Liver (tissue), 2 donors: ENCODE measurements around the gene FRMD5.

Source experiments
- EGR1 ChIP-seq, 2 donors: IDR thresholded peaks; 2 replicates each; pipeline ENCODE4 v1.6.1; 2016 to 2018; ENCODE audit warnings: antibody characterized with exemption in 2 of 2, low read depth in 2 of 2
- FOXA1 ChIP-seq: IDR thresholded peaks from 2 replicates; pipeline ENCODE4 v1.6.1; 2016; ENCODE audit warnings: antibody characterized with exemption
- MAX ChIP-seq: IDR thresholded peaks from 2 replicates; pipeline ENCODE4 v1.6.1; 2016; ENCODE audit warnings: antibody characterized with exemption
- donor health status: healthy.

- no peak for TF ChIP-seq EGR1 (IDR thresholded peaks at IDR 0.05; ENCODE audit: low read depth in 2 of 2)
- TF ChIP-seq FOXA1 = no peak
- TF ChIP-seq MAX = no peak
These were observed 31.7 kb downstream of the FRMD5 start for GRCh38 chr15:44163370-44163769.
